Stimulated activated CD8-positive, alpha-beta memory T cell treated with anti-CD3 and anti-CD28 coated beads, Interleukin-4, amount 100 ng/mL, for 4 hours (primary cell): ENCODE data around the gene SUSD6.
"Not testable (repeated sequence)": the region's sequence is repeated elsewhere in the genome, so short reads cannot be mapped to it uniquely, and the experiment has no call there.

Experiments
- DNase-seq, 2 donors: peaks; one replicate each; pipeline ENCODE4 v3.0.0-alpha.2; 2020; ENCODE audit warnings: low read depth in 2 of 2, low spot score in 1 of 2

The SUSD6 gene

DNA sequence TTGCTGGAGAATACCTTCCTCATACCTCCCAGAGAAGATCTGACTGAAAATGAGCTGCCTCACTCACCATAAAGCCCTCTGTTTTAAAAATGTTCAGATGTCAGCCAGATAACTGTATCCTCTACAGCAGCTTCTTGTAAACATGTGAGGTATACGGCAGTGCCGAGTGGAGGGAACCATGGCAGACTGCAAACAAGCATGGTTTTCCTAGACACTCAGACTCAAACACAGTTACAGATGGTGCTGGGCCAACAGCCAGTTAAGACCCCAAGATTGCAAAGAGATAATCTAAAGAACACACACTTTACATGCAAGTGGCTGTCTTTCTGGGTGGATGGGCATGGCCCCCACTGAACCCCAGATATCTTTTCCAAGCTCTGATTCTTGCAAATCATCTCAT, 20.1 kb upstream of the SUSD6 start:
- DNase-seq: no peak

DNA sequence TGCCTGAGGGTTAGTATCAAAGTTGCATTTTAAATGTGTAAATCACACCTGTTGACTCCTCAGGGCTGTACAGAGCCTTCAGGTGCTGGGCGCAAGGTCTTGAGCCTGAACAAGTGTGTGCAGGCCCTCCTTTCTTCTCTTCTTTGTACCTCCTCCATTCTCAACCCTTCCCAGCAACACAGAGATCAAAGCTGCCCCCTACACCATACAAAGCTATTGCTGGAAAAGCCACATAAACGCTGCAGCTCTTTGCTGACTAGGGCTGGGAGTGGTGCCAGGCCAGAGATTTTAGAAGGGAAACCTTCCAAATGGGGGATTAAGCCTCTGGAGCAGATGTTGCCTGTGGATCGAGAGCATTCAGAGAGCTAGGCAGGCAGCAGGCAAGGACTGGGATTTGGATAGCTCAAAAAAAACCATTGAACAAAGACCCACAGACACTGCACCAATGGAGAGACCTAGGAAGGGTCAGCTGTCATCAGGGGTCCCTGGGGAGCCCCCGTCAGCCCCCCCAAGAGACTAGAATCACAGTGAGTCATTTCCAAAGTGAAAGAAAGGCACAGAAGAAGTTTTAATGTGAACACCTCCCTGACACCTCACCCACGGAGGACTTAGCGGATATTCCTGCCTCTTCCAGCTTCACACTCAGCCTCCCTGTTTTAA, 18.2 kb upstream of the SUSD6 start:
- DNase-seq: no peak

DNA sequence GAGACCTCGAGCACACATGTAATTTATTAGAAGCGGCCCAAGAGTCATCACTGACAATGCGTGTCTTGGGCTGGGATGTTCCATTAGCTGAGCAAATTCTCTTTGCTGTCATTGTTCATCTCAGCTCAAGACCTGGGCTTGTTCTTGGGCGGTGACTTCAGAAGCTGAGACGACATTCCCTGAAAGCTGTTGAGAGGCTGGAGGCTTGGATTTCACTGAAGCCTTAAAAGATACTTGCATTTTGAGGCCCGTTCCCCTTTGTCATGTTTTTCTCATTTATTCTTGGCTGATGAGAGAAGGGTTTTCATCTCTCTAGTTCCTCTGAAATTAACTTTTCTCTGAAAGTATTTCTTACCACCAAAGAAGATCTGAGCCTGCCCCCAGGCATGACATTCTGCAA, 16.6 kb upstream of the SUSD6 start:
- DNase-seq: no peak

DNA sequence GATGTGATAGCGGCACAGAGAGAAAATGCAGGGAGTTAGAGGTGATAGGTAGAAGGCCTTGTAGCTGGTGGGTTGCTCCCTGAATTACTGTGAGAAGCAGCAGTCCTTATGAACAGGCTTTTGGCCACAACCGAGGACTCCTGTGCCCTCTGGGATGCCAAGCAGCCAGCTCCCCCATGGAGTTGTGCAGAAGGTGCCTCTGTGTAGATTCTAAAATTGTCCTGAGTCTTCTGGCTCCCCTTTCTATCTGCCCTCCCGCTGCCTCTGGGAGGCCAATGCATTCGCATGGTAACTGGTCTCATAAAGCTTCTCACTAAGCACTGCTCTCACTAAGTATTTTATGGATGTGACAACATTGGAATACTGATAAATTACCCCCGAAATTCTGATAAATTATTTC, 16.1 kb upstream of the SUSD6 start:
- DNase-seq: no peak

DNA sequence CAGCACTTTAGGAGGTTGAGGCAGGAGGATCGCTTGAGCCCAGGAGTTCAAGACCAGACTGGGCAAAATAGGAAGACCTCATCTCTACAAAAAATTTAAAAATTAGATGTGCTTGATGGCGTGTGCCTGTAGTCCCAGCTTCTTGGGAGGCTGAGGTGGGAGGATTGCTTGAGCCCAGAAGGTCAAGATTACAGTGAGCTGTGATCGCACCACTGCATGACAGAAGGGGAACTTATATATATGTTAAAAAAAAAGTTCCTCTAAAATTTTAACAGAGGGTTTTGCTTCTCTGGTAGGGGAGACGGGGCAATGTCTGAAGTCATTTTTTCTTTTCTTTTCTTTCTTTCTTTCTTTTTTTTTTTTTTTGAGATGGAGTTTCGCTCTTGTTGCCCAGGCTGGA, 12.0 kb upstream of the SUSD6 start:
- DNase-seq: not testable (repeated sequence)

DNA sequence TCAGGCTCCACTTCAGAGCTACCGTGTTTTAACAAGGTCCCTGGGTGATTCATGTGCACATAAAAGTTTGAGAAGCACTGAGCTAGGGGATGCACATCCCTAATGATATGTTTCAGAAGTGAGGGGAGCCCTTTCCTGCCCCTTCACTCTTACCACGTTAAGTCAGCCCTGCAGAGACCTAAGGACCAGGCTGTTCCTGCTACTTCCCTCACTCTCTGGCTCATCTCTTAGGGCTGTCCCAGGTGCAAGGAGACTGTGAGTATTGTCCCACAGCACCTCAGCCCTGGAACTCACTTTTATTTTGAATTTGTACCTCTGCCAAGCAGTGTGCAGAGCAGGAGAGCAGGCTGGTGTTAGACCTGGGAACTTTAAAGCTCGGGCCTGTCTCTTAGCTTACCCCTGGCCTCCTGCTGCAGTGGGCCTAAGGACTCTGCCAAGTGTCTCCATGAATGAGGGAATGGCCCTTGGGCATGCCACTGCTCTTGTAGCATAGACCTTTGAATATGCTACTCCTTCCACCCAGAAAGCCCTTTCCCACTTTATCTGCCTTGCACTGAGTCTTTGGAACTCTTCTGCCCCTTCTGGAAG, 11.0 kb upstream of the SUSD6 start:
- no peak for DNase-seq

DNA sequence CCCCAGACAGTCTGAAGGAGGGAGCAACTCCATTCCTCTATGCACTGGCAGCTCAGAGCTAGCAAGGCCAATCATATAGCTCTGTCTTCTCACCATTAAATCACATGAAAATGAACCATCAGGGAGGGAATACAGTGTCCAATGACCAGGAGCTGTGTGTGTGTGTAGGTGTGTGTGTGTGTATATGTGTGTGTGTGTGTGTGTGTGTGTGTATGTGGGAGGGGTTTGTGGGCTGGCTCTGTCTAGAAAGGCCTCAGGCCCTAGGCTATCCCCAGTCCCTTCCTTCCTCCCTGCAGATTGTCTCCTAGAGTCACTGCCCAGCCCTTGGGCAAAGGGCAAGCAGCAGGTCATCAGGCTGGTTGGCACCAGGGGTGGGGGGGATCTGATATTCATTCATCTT, 5.7 kb upstream of the SUSD6 start:
- DNase-seq: no peak

DNA sequence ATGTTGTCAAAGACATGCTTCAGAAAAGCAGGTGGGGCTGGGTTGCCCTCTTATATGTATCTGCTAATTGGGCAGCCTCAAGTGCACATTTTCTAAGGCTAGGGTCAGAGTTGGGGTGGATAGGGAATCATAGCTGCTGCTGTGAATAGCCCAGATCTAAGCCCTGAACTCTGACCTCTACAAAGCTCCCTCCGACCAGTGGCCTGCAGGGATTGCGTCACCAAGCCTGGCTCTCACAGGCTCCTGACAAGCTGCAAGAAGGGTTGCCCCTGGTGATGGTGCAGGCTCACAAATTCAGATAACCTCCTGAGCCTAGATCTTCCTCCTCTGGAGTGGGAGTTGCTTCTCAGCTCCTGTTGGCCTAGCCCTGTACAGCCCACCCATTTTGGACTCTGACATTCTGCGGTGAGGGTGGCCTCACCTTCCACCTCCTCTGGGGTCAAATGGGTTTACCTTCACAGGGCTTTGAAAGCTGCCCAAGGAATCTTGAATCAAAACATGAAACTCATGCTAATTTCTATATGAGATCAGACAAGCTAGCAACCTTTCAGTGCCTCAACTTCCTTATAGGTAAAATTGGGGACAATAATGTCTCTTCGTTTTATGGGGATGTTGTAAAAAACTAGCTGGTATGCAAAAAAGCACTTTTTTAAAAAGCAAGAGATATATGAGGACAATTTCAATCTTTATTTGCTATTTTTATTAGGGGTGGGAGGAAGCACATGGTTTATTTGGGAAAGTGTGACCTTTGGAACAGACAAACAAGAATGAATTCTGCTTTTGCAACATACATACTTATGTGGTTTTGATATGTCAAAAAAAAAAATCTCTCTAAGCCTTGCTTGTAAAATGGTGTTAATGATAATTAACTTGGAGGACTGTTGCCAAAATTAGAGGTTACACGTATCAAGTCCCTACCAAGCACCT, 4.9 kb upstream of the SUSD6 start:
- no peak for DNase-seq

DNA sequence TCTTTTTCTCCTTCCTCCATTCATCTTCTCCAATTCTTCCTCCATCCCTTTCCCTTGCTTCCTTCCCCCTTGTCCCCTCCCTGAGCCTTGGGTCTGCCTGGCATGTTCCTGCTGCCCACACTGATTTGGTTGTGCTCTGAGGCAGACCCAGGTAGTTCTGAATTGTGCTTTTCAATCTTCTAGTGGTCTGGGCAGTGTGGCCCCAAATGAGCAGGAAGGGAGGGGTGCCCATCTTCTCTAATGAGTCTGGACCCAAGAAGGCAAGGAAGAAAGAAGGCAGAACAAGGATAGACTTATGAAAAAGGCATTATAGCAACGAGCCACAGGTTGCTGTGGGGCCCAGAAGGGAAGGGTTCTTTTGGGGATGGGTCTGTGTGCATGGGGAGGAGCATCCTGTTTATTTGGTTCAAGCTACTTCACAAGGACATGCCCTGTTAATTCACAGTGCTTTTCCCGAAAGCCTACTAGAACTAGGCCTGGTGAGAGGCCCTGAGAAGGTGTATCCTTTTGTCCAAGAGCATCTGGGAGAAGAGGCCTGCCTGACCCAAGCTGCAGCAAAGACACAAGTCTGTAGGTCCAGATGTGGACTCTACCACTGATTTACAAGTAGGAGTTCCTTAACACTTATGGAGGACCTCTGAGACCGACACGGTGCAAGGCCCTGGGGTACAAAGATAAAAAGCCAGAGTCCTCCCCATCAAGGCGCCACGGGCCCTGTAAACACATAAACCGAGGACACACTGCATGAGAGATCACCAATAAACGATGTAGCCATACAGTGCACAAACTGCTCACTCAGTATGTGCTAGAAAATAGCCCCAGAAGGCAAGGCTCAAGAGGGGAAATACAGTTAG, 1.1 kb upstream of the SUSD6 start:
- no peak for DNase-seq

DNA sequence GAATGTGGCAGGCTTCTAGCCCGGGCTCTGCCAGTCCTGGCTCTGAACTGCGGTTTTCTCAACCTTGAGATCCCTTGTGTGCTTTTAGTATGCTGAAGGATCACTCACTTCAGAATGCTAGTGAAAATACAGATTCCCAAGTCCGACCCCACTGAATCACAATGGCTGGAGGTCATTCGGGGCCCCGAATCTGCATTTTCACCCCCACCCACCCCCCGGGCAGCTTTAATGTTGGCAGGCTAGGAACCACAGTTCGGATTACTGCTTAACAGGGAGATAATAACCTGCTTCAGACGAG, 573 bp upstream of the SUSD6 start:
- DNase-seq: no peak

DNA sequence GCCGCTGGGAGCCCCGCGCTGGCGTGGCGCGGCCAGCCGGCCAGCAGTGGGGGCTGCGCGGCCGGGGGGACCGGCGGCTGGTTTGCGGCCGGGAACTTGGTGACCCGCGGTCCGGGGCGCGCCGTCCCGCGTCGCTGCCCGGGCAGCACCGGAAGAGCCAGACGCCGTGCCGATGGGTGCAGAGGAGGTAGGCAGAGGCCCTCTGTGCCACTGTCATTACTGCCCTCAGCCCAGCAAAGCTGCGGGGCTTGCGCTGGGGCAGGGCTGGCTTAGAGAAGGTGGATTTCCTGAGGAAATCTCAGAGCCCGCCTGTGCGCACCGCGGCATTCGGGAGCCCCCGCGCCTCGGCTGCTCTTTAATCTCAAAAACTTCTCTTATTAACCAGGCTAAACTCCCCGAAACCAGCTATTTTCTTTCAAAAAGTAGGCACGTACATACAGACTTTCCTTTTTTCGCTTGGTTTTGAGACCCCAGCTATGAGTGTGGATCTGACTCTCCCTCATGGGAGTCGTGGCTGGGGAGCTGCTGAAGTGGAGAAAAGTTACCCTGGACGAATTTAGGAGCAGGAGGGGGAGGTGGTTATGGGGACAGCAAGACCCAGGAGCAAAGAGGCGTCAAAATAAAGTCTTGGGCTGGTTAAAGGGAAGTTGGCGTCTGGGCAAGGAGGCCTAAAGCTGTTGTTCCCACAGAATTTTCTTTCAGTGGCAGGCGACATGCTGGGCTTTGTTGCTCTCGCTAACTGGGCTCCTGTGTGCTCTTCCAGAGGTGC, 802 bp downstream of the SUSD6 start:
- DNase-seq: no peak

DNA sequence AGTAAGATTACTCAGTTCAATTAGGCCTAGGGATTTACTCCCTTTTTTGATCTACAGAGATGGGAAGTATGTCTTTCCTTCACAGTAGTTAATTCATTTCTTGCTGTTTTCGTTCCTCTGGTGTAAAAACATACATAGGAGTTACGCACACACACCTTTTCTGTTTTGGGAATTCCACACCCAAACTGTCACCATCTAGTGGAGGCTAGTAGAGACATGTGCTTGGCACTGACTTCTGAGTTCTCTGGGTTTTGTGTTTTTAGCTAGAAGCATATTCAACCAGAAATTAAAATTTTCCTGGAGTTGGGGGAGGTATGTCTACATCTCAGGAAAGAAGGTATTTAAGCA, 1.4 kb downstream of the SUSD6 start:
- no peak for DNase-seq

DNA sequence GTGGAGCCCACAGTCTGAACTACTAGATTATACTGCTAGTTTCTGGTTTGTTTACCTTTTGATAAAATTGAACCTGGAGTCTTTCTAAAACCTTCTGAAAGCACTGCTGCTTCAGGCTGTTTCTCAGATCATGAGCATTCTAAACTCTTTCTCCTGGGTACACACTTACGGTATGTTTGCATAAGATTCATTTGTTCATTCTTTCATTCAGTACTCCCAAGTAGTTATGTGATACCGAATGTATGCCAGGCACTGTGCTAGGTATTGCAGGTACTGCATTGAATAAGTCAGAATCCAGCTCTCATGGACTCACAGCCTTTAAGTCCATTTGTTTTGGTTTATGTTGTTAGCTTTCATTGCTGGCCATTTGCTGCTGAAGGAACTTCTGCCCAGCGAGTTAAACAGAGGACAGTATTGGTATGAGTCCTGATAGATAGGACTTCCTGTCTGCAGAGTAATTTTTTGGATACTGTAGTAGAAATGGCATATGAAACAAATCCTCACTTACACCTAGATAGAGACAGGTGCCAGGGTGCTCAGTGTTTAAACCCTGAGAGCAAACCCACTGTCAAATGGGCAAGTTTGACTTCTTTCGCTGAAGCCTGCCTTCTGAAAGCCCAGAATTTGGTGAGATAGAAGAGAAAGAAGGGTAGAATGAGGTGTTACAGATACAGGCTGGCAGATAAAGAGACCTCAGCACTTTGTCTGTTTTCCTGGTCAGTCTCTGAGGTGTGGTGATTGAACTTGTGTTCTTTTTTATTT, 2.1 kb downstream of the SUSD6 start:
- DNase-seq: no peak

DNA sequence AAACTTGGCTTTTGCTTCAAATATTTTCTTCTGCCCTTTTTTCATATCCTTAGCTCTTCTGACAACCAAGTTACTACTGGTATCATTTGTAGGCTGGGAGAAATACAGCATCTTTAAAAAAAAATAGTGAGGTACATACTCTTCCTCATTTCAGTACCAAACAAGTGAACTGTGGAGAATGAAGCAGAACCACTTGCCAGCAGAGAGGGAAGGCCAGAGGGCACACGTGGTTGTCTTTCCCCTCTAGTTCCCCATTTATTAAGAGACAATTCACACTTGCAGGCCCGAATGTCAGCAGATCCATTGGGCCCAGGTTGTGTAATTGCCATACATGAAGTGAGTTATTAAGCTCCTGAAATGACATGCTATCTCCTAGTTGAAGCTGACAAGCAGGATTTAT, 3.2 kb downstream of the SUSD6 start:
- no peak for DNase-seq

DNA sequence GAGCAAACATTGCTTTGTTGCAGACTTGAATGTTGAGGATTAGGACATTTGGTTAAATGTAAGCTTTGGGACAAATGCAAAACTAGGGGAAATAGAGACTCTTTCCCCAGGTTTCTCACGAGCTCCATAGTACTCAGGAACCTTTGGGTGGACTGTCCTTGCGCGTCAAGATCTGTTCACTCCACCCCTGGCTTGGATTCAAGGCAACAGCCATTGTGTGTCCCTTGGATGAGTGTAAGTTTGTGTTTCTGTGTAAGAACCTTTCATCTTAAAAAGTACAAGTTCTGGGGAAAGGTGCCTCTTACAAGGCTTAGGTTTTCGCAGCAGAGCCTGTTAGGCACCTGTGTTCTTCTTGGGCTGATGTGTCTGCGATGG, 3.7 kb downstream of the SUSD6 start:
- no peak for DNase-seq

DNA sequence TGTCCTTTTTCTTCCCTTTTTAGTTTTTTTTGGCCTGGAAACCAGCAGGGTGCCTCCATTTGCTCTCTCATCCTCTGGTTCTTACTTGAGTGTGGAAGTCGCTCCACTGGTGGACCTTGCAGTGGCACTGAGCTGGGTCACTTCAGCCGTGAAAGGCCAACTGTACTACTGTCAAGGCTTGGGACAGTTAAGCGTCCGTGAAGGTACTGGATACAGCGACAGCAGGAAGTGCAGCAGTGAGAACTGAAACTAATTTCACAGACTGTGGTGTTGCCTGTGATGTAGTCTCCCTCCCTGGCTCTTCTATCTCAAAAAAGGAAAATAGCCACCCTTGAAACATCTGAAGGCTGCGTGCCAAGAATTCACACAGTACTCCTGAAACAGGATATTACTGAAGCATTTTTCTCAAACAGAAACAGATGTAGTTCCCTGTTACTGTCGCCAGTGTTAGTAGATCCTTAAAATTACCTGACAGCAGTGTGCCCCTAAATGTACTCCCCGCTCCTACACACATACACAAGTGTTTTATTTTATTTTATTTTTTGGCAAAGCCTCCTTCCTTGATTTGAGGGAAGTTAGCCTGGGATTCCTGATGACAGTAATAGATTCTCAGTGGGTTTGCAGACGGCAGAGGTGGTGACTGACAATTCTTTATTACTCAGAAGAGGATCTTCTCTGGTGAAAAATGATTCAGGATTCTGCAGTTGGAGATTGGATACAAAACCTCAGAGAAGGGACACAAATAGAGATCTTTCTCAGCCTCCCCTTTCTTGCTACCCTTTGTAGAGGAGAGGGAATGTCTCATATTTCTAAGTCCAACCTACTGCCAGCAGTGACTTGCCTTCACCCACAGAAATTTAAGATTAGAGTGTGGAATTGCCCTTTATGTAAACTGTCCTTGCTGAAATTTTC, 4.4 kb downstream of the SUSD6 start:
- no peak for DNase-seq

DNA sequence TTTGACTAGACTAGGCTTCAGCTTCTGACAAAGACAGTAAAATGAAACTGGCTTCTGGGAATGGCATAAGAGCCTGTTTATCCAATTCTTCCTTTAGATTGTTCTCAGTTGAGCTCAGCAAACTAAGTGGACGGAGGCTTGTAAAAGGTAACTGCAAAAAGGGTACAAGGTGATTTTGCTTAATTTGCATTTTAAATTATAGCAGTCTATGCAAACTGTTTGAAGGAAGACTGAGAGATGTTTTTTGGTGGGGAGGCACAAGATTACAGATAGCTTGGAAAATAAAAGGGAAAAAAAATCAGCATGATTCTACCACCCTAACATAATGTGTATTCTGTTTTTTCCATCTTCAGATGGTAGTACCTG, 5.0 kb downstream of the SUSD6 start:
- DNase-seq: no peak

DNA sequence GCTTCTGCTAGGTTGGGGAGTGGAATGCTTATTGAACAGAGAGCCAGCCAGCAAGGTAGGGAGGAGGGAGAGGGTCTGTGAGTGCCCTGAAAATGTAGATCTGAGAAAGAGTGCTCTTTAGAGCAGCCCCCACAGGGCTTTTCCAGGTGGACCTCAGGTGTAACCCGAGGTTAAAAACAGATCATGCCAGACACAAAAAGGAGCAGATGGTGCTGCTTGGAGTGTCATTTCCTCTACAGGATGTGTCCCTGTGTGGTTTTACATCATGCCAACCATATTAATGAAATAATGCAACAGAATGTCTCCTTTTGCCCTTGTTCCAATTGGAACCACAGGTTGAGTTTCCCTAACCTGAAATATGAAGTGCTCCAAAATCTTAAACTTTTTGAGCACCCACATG, 6.4 kb downstream of the SUSD6 start:
- no peak for DNase-seq

DNA sequence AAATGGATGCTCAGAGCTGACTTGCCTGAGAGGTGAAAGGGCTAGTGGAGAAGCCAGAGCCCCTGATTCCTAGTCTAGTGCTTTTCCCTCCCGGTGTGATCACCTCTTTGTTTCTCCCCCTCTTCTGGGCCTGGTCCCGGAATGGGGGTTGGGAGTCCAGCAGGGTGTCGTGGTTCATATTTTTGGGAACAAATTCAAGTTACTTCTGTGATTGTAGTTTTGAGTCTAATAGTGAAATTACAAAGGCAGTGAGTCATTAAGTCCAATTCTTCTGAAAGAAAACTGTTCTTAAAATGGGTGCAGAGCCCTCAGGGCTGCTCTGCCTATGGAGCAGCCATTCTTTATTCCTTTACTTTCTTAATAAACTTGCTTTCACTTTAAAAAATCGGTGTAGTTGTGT, 7.6 kb downstream of the SUSD6 start:
- DNase-seq: no peak
